Ishikawa (cell line): Measurements from ENCODE around the gene MAFF.

Experiments used
- CEBPB ChIP-seq: IDR thresholded peaks from 2 replicates; pipeline ENCODE4 v1.6.1; 2012
- EGR1 ChIP-seq: IDR thresholded peaks from 2 replicates; pipeline ENCODE4 v1.6.1; 2012
- EP300 ChIP-seq: IDR thresholded peaks from 2 replicates; pipeline ENCODE4 v1.6.1; 2012; ENCODE audit warnings: borderline replicate concordance
- FOXM1 ChIP-seq: IDR thresholded peaks from 2 replicates; pipeline ENCODE4 v1.6.1; 2012; ENCODE audit warnings: low read depth, borderline replicate concordance
- MAX ChIP-seq: IDR thresholded peaks from 2 replicates; pipeline ENCODE4 v1.6.1; 2012
- NFIC ChIP-seq: IDR thresholded peaks from 2 replicates; pipeline ENCODE4 v1.6.1; 2012
- RAD21 ChIP-seq: IDR thresholded peaks from 2 replicates; pipeline ENCODE4 v1.6.1; 2012; ENCODE audit warnings: low read depth
- TEAD4 ChIP-seq: IDR thresholded peaks from 2 replicates; pipeline ENCODE4 v1.6.1; 2012

GRCh38 chr22:38189104-38189503, 12.7 kb upstream of the MAFF start:
- TF ChIP-seq FOXM1 (no peak), TEAD4 (no peak), NFIC (no peak), CEBPB (no peak), RAD21 (no peak), MAX (no peak), EP300 (no peak), EGR1 (no peak)
